Myocyte (in vitro differentiated cells): ENCODE results near the gene LTBP1. TPM values are rescaled to one million over a fixed set of nuclear protein-coding genes. Genes with fewer than 3 reads are reported as not detected.
"Not testable (repeated sequence)": the region's sequence is repeated elsewhere in the genome, so short reads cannot be mapped to it uniquely, and the experiment has no call there.

Source experiments
- DNase-seq: peaks from one replicate; pipeline ENCODE4 v3.0.0-alpha.2; 2012; ENCODE audit warnings: low read depth
- total RNA-seq: library from RNA; depleted of rRNA; stranded (reverse); fragments of >200 nt; gene quantifications from 2 replicates; pipeline ENCODE4 v1.2.3, GENCODE V29; 2014

The LTBP1 gene
- total RNA-seq, 1 donor from 2014 or later, result 26.2 TPM

GRCh38 chr2:33038230-33038629 lies 91.5 kb downstream of the LTBP1 start:
- DNase-seq, result no peak

- no peak for DNase-seq
Measured at GRCh38 chr2:33038799-33039198, 92.0 kb downstream of the LTBP1 start.

- no peak for DNase-seq
Measured at GRCh38 chr2:33040541-33040940, 93.8 kb downstream of the LTBP1 start.

GRCh38 chr2:33042265-33042664 lies 95.5 kb downstream of the LTBP1 start:
- DNase-seq, result no peak

- DNase-seq, result no peak
Measured at GRCh38 chr2:33042819-33043218, 96.1 kb downstream of the LTBP1 start.

- DNase-seq, result no peak
Measured at GRCh38 chr2:33047939-33048338, 101.2 kb downstream of the LTBP1 start.

GRCh38 chr2:33051586-33052360 lies 105.0 kb downstream of the LTBP1 start:
- DNase-seq, result peak; percentile 41

GRCh38 chr2:33052361-33052735 lies 105.6 kb downstream of the LTBP1 start:
- DNase-seq, result no peak

- DNase-seq, result not testable (repeated sequence)
Measured at GRCh38 chr2:33052795-33053194, 106.0 kb downstream of the LTBP1 start.

GRCh38 chr2:33056170-33056569 lies 109.4 kb downstream of the LTBP1 start:
- DNase-seq, result no peak

GRCh38 chr2:33057307-33058028 lies 110.7 kb downstream of the LTBP1 start:
- not testable (repeated sequence) for DNase-seq

GRCh38 chr2:33058716-33059470 lies 112.1 kb downstream of the LTBP1 start:
- DNase-seq, result no peak

- no peak for DNase-seq
Measured at GRCh38 chr2:33059471-33060156, 112.9 kb downstream of the LTBP1 start.

- no peak for DNase-seq
Measured at GRCh38 chr2:33060405-33060804, 113.7 kb downstream of the LTBP1 start.

GRCh38 chr2:33062665-33063250 lies 116.0 kb downstream of the LTBP1 start:
- no peak for DNase-seq

- no peak for DNase-seq
Measured at GRCh38 chr2:33064349-33064801, 117.6 kb downstream of the LTBP1 start.

- DNase-seq, result no peak
Measured at GRCh38 chr2:33067598-33067997, 120.8 kb downstream of the LTBP1 start.

GRCh38 chr2:33068261-33068660 lies 121.5 kb downstream of the LTBP1 start:
- no peak for DNase-seq

- peak; percentile 88 for DNase-seq
Measured at GRCh38 chr2:33069894-33070651, 123.3 kb downstream of the LTBP1 start.

- no peak for DNase-seq
Measured at GRCh38 chr2:33071591-33071990, 124.8 kb downstream of the LTBP1 start.
